PC-9 (cell line): ENCODE results near the gene ARHGAP26. TPM values are rescaled to one million over a fixed set of nuclear protein-coding genes. Genes with fewer than 3 reads are reported as not detected.

Experiments used
- BruUV-seq: library from RNA; stranded (reverse); fragments of 400-500 nt; replicated peaks from 2 replicates; lab custom pipeline; 2021; lab: Mats Ljungman, UMichigan
- CTCF ChIA-PET: fragments of 300-600 bp; sonication (Branson Sonifier 250); formaldehyde crosslinking; loops from one replicate; lab custom pipeline; 2022; ENCODE audit warnings: antibody characterized with exemption; lab: Charles Lee
- POLR2A ChIA-PET: fragments of 300-600 bp; sonication (Branson Sonifier 250); formaldehyde crosslinking; loops from one replicate; lab custom pipeline; 2022; ENCODE audit warnings: antibody characterized with exemption; ENCODE audit not compliant: unreplicated experiment; lab: Charles Lee
- DNase-seq, 2 experiments: peaks; one replicate each; pipeline versions ENCODE4 v3.0.0 to v3.0.0-alpha.2; 2015 to 2022; ENCODE audit warnings: mixed read lengths in 1 of 2
- H2AFZ ChIP-seq: fragments of 200-600 bp; sonication (generic); 2 replicates; pipeline ENCODE4 v1.8.1; 2017; ENCODE audit warnings: antibody characterized with exemption
- H3F3A ChIP-seq: fragments of 200-600 bp; sonication (generic); 2 replicates; pipeline ENCODE4 v1.8.1; 2017; ENCODE audit warnings: antibody characterized with exemption, mild to moderate bottlenecking, low read depth; ENCODE audit not compliant: insufficient read depth
- H3K27ac ChIP-seq: fragments of 200-600 bp; sonication (generic); 2 replicates; pipeline ENCODE4 v1.6.1; 2016; ENCODE audit warnings: mixed run types
- H3K27me3 ChIP-seq: fragments of 200-600 bp; sonication (generic); 2 replicates; pipeline ENCODE4 v1.6.1; 2016; ENCODE audit warnings: low read depth, mixed run types; ENCODE audit not compliant: insufficient read depth
- H3K36me3 ChIP-seq: fragments of 200-600 bp; sonication (generic); 2 replicates; pipeline ENCODE4 v1.6.1; 2016; ENCODE audit warnings: low read depth, mixed run types
- H3K4me1 ChIP-seq: fragments of 200-600 bp; sonication (generic); replicated peaks from 2 replicates; pipeline ENCODE4 v1.6.1; 2016; ENCODE audit warnings: mixed run types; ENCODE audit not compliant: insufficient read depth
- H3K4me2 ChIP-seq: fragments of 200-600 bp; sonication (generic); 2 replicates; pipeline ENCODE4 v1.6.1; 2017; ENCODE audit warnings: mixed run types
- H3K4me3 ChIP-seq: fragments of 200-600 bp; sonication (generic); 2 replicates; pipeline ENCODE4 v1.6.1; 2016; ENCODE audit warnings: mixed run types
- H3K79me2 ChIP-seq: fragments of 200-600 bp; sonication (generic); 2 replicates; pipeline ENCODE4 v1.6.1; 2017; ENCODE audit warnings: low read depth, mixed run types
- H3K9me2 ChIP-seq: fragments of 200-600 bp; sonication (generic); 2 replicates; pipeline ENCODE4 v1.8.1; 2017; ENCODE audit warnings: mild to moderate bottlenecking; ENCODE audit not compliant: insufficient read depth
- H3K9me3 ChIP-seq: fragments of 200-600 bp; sonication (generic); 2 replicates; pipeline ENCODE4 v1.8.1; 2016; ENCODE audit warnings: low read depth; ENCODE audit not compliant: insufficient read depth
- H4K20me1 ChIP-seq: fragments of 200-600 bp; sonication (generic); 2 replicates; pipeline ENCODE4 v1.8.1; 2017; ENCODE audit not compliant: insufficient read depth
- EZH2 ChIP-seq: fragments of 200-600 bp; sonication (generic); IDR thresholded peaks from 2 replicates; pipeline ENCODE4 v1.8.0; 2017; ENCODE audit warnings: antibody characterized with exemption, low read depth
- intact Hi-C: fragments of 100-400 bp; cut with micrococcal nuclease; formaldehyde crosslinking; loops from one replicate; pipeline ENCODE4 v1.10.0; 2022; ENCODE audit not compliant: unreplicated experiment
- total RNA-seq: library from RNA; stranded (reverse); gene quantifications from 2 replicates; pipeline ENCODE4 v1.2.3, GENCODE V29; 2021
- TF ChIP-seq, protein P1 (sequence below): fragments of 200-600 bp; sonication (generic); conservative IDR thresholded peaks from 2 replicates; pipeline ENCODE4 v1.6.1; 2017; ENCODE audit warnings: mixed run types, antibody characterized with exemption, mild to moderate bottlenecking, moderate library complexity

The ARHGAP26 gene
- total RNA-seq, 1 experiment from 2014 or later = 29.7 TPM

DNA sequence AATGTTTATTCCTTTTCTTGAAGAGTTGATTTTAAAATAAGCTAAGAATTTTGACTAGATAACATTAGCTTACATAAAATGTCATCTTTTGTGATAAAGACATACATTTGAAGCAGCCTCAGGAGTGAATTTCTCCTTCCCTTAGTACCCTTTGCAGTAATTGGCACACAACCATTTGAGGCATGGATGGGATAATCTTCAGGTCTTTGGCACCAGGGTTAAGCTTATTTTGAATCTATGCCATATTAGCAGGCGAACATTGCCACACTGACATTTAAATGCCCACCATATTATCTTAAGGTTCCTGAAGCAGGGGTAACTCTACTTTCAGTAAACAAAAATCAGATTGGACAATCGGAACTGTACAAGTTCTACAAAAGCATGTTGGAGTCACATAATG is 507.4 kb downstream of the ARHGAP26 start:
- intact Hi-C loops = no loop called here
- POLR2A ChIA-PET = no interaction called here

More for the DNA sequence above, 507.4 kb downstream of the ARHGAP26 start:
- DNase-seq = no peak
- H4K20me1 ChIP-seq = no peaks in the 10 kb centered on the region
- H3K9me2 ChIP-seq = no peaks in the 10 kb centered on the region
- CTCF ChIA-PET = interaction anchor here (0.6 kb wide), 2 partner anchors 94 to 451 kb away, joined by 4 to 5 read pairs; no protein-coding TSS in a partner anchor
- no peak overlapping the region for H3K27ac ChIP-seq
- 0 out of 2 replicates have a peak, but pooled peaks cover 5% of the 10 kb centered on the region for H3K36me3 ChIP-seq
- no peak overlapping the region for H3K4me3 ChIP-seq
- H3K79me2 ChIP-seq = no peaks in the 10 kb centered on the region
- no TSS peak for BruUV-seq
- H3K9me3 ChIP-seq = no peaks in the 10 kb centered on the region
- no peaks in the 10 kb centered on the region for H3K27me3 ChIP-seq
- no peak overlapping the region for H2AFZ ChIP-seq
- H3F3A ChIP-seq = peaks cover 10% of the 10 kb centered on the region
- TF ChIP-seq, protein P1, sequence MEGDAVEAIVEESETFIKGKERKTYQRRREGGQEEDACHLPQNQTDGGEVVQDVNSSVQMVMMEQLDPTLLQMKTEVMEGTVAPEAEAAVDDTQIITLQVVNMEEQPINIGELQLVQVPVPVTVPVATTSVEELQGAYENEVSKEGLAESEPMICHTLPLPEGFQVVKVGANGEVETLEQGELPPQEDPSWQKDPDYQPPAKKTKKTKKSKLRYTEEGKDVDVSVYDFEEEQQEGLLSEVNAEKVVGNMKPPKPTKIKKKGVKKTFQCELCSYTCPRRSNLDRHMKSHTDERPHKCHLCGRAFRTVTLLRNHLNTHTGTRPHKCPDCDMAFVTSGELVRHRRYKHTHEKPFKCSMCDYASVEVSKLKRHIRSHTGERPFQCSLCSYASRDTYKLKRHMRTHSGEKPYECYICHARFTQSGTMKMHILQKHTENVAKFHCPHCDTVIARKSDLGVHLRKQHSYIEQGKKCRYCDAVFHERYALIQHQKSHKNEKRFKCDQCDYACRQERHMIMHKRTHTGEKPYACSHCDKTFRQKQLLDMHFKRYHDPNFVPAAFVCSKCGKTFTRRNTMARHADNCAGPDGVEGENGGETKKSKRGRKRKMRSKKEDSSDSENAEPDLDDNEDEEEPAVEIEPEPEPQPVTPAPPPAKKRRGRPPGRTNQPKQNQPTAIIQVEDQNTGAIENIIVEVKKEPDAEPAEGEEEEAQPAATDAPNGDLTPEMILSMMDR = no peak
- no peak for TF ChIP-seq EZH2
- no peaks in the 10 kb centered on the region; the same call in 1 of the 2 replicates for H3K4me1 ChIP-seq
- no peak overlapping the region for H3K4me2 ChIP-seq

Other genes with a start within 250 kb of the ARHGAP26 start
- gene FGF1, start 84.3 kb upstream of the ARHGAP26 start, total RNA-seq = 0.23 and 0.44 TPM in 2 replicates